ENCODE data around the gene AKR1A1.

DNA sequence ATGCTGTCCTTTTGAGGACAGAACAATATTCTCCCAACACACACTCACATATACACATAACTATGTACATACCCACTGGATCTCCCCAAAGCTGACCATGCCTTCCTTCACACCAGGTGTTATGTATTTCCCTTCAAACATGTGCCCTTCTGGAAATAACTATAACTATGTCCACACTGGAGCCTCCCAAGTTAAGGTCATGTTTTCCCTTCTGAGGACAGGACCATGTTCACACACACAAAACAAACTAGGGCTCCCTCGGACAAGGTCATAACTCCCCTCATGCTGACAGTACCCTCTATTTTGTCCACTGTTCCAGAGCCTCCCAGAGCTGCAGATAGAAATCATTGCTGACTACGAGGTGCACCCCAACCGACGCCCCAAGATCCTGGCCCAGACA lies 42.7 kb upstream of the AKR1A1 start:
- TF ChIP-seq, protein P1, sequence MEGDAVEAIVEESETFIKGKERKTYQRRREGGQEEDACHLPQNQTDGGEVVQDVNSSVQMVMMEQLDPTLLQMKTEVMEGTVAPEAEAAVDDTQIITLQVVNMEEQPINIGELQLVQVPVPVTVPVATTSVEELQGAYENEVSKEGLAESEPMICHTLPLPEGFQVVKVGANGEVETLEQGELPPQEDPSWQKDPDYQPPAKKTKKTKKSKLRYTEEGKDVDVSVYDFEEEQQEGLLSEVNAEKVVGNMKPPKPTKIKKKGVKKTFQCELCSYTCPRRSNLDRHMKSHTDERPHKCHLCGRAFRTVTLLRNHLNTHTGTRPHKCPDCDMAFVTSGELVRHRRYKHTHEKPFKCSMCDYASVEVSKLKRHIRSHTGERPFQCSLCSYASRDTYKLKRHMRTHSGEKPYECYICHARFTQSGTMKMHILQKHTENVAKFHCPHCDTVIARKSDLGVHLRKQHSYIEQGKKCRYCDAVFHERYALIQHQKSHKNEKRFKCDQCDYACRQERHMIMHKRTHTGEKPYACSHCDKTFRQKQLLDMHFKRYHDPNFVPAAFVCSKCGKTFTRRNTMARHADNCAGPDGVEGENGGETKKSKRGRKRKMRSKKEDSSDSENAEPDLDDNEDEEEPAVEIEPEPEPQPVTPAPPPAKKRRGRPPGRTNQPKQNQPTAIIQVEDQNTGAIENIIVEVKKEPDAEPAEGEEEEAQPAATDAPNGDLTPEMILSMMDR (IDR thresholded peaks at IDR 0.05), result no peak
- TF ChIP-seq POLR2A (IDR thresholded peaks at IDR 0.05), result no peak
